Measurements from ENCODE around the gene REN. TPM values are rescaled to one million over a fixed set of nuclear protein-coding genes. Genes with fewer than 3 reads are reported as not detected.

Gene REN
- total RNA-seq, 2 donors from 2014 or later = not detected

DNA sequence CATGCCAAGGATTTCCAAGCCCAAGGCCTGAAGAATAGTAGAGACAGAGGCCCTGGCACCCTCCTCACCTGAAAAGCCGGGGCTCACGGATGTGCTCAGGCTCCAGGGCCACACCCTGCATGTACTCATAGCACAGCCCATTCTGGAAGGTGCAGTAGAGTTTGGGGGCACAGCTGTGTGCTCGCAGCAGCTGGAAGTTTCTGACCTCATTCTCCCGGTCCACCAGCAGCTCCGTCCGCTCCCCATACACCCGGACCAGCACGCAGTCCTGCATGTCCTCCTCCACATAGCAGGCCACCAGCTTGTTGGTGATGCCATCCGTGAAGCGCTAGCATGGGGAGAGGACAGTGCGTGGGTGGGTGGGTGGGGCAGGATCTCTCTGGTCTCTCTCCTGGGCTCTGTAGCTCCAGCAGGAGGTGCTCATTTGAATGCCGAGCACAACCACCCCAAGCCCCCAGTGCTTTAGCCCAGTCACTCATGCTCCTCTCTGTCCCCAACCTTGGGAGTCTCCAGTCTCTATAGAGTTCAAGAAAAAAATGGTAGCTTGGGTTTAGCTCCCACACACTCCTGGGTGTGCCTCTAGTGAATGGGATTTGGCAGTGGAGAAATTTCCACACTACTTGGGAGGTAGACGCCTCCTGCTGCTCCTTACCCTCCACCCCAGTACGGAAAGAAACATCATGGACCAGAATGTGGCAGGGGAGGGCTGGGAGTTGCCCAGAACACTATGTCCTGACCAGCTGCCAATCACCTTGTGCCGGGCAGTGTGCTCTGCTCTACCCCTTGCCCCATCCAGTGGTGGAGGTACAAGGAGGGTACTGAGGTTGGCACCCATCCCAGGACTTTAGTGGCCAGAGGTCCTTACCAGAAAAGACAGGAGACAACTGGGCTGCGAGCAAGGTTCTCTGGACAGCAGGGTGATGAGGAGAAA is 16.2 kb downstream of the REN start:
- TF ChIP-seq, protein P1, sequence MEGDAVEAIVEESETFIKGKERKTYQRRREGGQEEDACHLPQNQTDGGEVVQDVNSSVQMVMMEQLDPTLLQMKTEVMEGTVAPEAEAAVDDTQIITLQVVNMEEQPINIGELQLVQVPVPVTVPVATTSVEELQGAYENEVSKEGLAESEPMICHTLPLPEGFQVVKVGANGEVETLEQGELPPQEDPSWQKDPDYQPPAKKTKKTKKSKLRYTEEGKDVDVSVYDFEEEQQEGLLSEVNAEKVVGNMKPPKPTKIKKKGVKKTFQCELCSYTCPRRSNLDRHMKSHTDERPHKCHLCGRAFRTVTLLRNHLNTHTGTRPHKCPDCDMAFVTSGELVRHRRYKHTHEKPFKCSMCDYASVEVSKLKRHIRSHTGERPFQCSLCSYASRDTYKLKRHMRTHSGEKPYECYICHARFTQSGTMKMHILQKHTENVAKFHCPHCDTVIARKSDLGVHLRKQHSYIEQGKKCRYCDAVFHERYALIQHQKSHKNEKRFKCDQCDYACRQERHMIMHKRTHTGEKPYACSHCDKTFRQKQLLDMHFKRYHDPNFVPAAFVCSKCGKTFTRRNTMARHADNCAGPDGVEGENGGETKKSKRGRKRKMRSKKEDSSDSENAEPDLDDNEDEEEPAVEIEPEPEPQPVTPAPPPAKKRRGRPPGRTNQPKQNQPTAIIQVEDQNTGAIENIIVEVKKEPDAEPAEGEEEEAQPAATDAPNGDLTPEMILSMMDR (IDR thresholded peaks at IDR 0.05) = no peak
- Histone ChIP-seq H3K4me3 (peak overlapping the region; percentile 75), H3K9me3 (no peaks in the 10 kb centered on the region), H3K36me3 (peaks cover 17% of the 10 kb centered on the region), H3K27ac (peak overlapping the region; percentile 70 to 74), H3K27me3 (replicated peaks; ENCODE audit: insufficient read depth) (no peaks in the 10 kb centered on the region), H3K4me1 (ENCODE audit: control insufficient read depth in 1 of 2, low read depth in 2 of 2) (peaks cover 5 to 30% of the 10 kb centered on the region in 2 donors)
- ATAC-seq (ENCODE audit: insufficient number of reproducible peaks, low FRiP score, low read depth) = no peak
- DNase-seq (ENCODE audit: low spot score) = no peak

DNA sequence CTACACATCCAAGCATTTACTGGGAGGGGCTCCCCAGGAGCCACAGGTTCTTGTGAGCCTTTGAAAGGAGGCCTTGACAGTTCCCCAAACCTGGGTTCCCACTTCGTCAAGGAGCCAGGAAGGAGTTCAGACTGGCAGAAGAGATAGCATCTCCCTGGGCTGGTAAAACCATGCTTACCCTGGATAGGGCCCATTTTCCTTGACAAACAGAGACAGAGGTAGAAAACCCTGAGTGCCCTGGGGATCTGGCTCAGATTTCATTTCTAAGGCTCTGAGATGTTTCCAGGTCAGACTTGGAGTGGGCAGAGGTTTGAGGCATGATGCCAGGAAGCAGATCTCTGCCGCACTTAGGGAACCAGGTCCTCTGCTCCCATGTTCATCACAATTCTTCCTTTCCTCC is 17.0 kb downstream of the REN start:
- Histone ChIP-seq H3K4me3 (no peak overlapping the region), H3K4me1 (ENCODE audit: control insufficient read depth in 1 of 2, low read depth in 2 of 2) (peaks cover 5 to 30% of the 10 kb centered on the region in 2 donors), H3K27ac (no peak overlapping the region), H3K36me3 (peaks cover 23% of the 10 kb centered on the region), H3K27me3 (replicated peaks; ENCODE audit: insufficient read depth) (no peaks in the 10 kb centered on the region), H3K9me3 (no peaks in the 10 kb centered on the region)
- ATAC-seq (ENCODE audit: insufficient number of reproducible peaks, low FRiP score, low read depth) (no peak), DNase-seq (ENCODE audit: low spot score) (no peak)
- TF ChIP-seq, protein P1 (IDR thresholded peaks at IDR 0.05) = no peak

DNA sequence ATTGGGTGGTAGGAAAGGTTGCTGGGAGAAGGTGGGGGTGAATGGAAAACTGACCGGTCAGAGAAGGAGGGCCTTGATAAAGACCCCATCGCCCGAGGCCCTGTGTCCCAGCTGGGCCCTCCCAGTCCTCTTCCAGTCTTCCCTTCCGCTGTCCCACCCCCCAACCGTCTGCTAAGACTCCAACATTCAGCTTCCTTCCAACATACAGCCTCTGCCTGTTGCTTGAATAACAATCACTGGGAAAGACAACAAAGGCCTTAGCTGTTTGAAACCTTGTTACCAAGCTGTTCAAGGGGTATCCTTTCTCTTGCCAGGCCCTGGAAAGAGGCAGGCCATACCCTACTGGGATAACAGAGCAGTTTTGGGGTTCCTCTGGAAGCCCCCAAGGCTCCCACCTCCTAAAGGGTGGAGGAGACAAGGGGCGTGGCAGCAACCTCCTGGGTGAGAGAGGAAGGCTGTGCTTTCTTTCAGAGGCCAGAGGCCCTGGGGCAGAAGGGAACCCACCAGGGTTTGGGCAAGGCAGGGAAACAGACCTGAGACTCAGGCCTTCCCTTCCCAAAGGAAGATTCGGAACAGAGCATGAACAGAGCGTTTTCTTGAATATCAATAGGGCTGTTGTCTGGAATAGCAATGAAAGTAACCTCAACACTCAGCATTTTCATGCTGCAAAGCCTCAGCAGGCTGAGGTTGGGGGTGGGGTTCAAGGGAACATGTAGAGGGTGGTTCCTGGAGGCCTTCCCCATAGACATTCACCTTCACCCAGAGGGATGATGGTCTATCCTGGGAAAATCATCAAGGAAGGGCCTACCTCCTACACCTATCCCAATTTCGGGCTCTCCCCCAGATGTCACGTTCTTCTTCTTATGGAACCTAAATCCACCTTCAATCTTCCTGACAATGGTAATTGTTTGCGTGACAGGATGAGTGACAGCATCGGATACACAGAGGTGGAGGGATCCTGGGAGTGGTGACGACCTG is 18.4 kb downstream of the REN start:
- no peaks in the 10 kb centered on the region for H3K9me3 ChIP-seq
- H3K4me1 ChIP-seq (ENCODE audit: control insufficient read depth in 1 of 2, low read depth in 2 of 2) = peaks cover 5 to 28% of the 10 kb centered on the region in 2 donors
- TF ChIP-seq, protein P1 (IDR thresholded peaks at IDR 0.05) = no peak
- ATAC-seq (ENCODE audit: insufficient number of reproducible peaks, low FRiP score, low read depth) (no peak), DNase-seq (ENCODE audit: low spot score) (no peak)
- H3K36me3 ChIP-seq = peaks cover 23% of the 10 kb centered on the region
- H3K27me3 ChIP-seq (replicated peaks; ENCODE audit: insufficient read depth) = no peaks in the 10 kb centered on the region
- H3K27ac ChIP-seq = no peak overlapping the region
- no peak overlapping the region for H3K4me3 ChIP-seq

DNA sequence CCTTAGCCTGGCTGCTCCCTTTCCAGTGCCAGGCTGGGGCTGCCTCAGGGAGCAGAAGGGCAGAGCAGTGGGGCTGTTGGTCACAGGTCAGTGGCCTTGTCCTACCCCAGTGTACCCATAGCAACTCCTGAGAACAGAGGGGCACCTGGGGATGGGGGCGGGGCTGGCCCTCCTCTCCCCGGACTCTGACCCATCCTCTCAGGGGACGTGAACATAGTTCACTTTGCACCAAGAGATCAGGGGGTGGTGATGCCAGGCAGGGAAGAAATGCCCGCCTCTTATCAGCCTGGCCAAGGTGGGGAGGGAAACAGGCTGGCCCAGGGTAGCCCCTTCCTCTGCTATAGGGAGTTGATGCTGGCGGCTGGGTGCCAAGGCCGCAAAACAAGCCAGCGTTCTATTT is 19.2 kb downstream of the REN start:
- peaks cover 25% of the 10 kb centered on the region for H3K36me3 ChIP-seq

More for the DNA sequence above, 19.2 kb downstream of the REN start:
- no peaks in the 10 kb centered on the region for H3K27me3 ChIP-seq (replicated peaks; ENCODE audit: insufficient read depth)
- no peaks in the 10 kb centered on the region for H3K9me3 ChIP-seq
- H3K4me3 ChIP-seq = no peak overlapping the region
- no peak for DNase-seq (ENCODE audit: low spot score)
- peaks cover 0 to 22% of the 10 kb centered on the region in 2 donors for H3K4me1 ChIP-seq (ENCODE audit: control insufficient read depth in 1 of 2, low read depth in 2 of 2)
- no peak overlapping the region for H3K27ac ChIP-seq
- no peak for ATAC-seq (ENCODE audit: insufficient number of reproducible peaks, low FRiP score, low read depth)
- TF ChIP-seq, protein P1 (IDR thresholded peaks at IDR 0.05) = no peak
